Caco-2 (cell line): Measurements from ENCODE around the gene PSMC5. TPM values are rescaled to one million over a fixed set of nuclear protein-coding genes. Genes with fewer than 3 reads are reported as not detected.

ENCODE experiments used
- BruUV-seq: library from RNA; stranded (reverse); fragments of 400-500 nt; replicated peaks from 2 replicates; lab custom pipeline; 2021; lab: Mats Ljungman, UMichigan
- CTCF ChIA-PET: fragments of 300-600 bp; sonication (Branson Sonifier 250); formaldehyde crosslinking; loops from one replicate; lab custom pipeline; 2022; ENCODE audit warnings: antibody characterized with exemption; lab: Charles Lee
- POLR2A ChIA-PET: fragments of 300-600 bp; sonication (Branson Sonifier 250); formaldehyde crosslinking; loops from one replicate; lab custom pipeline; 2022; ENCODE audit warnings: antibody characterized with exemption; lab: Charles Lee
- DNase-seq, 2 experiments: peaks; one replicate each; pipeline versions ENCODE4 v3.0.0 to v3.0.0-alpha.2; 2020 to 2022
- H3K27me3 ChIP-seq: replicated peaks from 2 replicates; pipeline ENCODE4 v1.6.0; 2011; ENCODE audit warnings: low read length; ENCODE audit not compliant: control insufficient read depth, insufficient read depth
- H3K36me3 ChIP-seq: 2 replicates; pipeline ENCODE4 v1.5.1; 2011; ENCODE audit warnings: low read length; ENCODE audit not compliant: control insufficient read depth, insufficient read depth
- H3K4me1 ChIP-seq: fragments of 250-450 bp; sonication (Bioruptor Pico); 2 replicates; pipeline ENCODE4 v1.5.1; 2020; ENCODE audit warnings: mild to moderate bottlenecking
- H3K4me3 ChIP-seq: 2 replicates; pipeline ENCODE4 v1.5.1; 2011; ENCODE audit warnings: low read depth, mild to moderate bottlenecking, control low read depth, low read length
- H3K9me3 ChIP-seq: fragments of 250-450 bp; sonication (Bioruptor Pico); 2 replicates; pipeline ENCODE4 v1.5.1; 2020; ENCODE audit warnings: mild to moderate bottlenecking, moderate library complexity
- H3K27ac Mint-ChIP-seq: one replicate; pipeline ENCODE4 v1.8.0; 2022; ENCODE audit warnings: mixed read lengths; ENCODE audit not compliant: unreplicated experiment
- H3K27me3 Mint-ChIP-seq: one replicate; pipeline ENCODE4 v1.8.0; 2022; ENCODE audit warnings: mixed read lengths; ENCODE audit not compliant: insufficient read depth, unreplicated experiment
- H3K36me3 Mint-ChIP-seq: one replicate; pipeline ENCODE4 v1.8.0; 2022; ENCODE audit warnings: mild to moderate bottlenecking, mixed read lengths; ENCODE audit not compliant: insufficient read depth, unreplicated experiment
- H3K4me1 Mint-ChIP-seq: one replicate; pipeline ENCODE4 v1.8.0; 2022; ENCODE audit warnings: low read depth, mixed read lengths; ENCODE audit not compliant: unreplicated experiment
- H3K4me3 Mint-ChIP-seq: one replicate; pipeline ENCODE4 v1.8.0; 2022; ENCODE audit warnings: mild to moderate bottlenecking, moderate library complexity, mixed read lengths; ENCODE audit not compliant: unreplicated experiment
- H3K9me3 Mint-ChIP-seq: one replicate; pipeline ENCODE4 v1.8.0; 2022; ENCODE audit warnings: mixed read lengths; ENCODE audit not compliant: unreplicated experiment
- CTCF ChIP-seq, 2 experiments: fragments of 200-600 bp in 1 of 2; IDR thresholded peaks; 1 replicate in 1 of 2; 2 replicates in 1 of 2; pipeline versions ENCODE4 v1.5.1 to v1.8.0; 2011 to 2022; ENCODE audit warnings: antibody characterized with exemption in 1 of 2, control low read depth in 1 of 2, inconsistent platforms in 1 of 2, low read depth in 1 of 2, low read length in 1 of 2, mild to moderate bottlenecking in 1 of 2, moderate library complexity in 1 of 2; ENCODE audit not compliant: insufficient read depth in 1 of 2, severe bottlenecking in 1 of 2, unreplicated experiment in 1 of 2
- intact Hi-C: fragments of 100-400 bp; cut with micrococcal nuclease; formaldehyde crosslinking; loops from one replicate; pipeline ENCODE4 v1.10.0; 2022; ENCODE audit not compliant: unreplicated experiment
- total RNA-seq: library from RNA; stranded (reverse); gene quantifications from 2 replicates; pipeline ENCODE4 v1.2.3, GENCODE V29; 2022

PSMC5 gene
- total RNA-seq, 1 experiment from 2014 or later = 197 TPM

- peak overlapping the region; percentile 87 for H3K27ac Mint-ChIP-seq
- H3K36me3 Mint-ChIP-seq = peaks cover 42% of the 10 kb centered on the region
- no peaks in the 10 kb centered on the region for H3K9me3 Mint-ChIP-seq
- no peaks in the 10 kb centered on the region for H3K9me3 ChIP-seq
- ChIA-PET CTCF (interaction anchor here (0.7 to 1.4 kb wide), 5 partner anchors 12 to 109 kb away, joined by 3 to 7 read pairs (median 4); no protein-coding TSS in a partner anchor), POLR2A (interaction anchor here (0.5 to 1.0 kb wide), 5 partner anchors 11 to 300 kb away, joined by 3 to 4 read pairs (median 3); partner anchors contain the start of genes CCDC47 and DDX42)
- H3K36me3 ChIP-seq = peaks cover 7% of the 10 kb centered on the region
- peaks cover 15% of the 10 kb centered on the region for H3K4me1 ChIP-seq
- no peaks in the 10 kb centered on the region for H3K27me3 Mint-ChIP-seq
- H3K4me1 Mint-ChIP-seq = peaks cover 26% of the 10 kb centered on the region
- peak overlapping the region; percentile 99 for H3K4me3 Mint-ChIP-seq
- BruUV-seq = no TSS peak
- peak; percentile 49 to 57 for DNase-seq
- no peak for TF ChIP-seq CTCF (IDR thresholded peaks at IDR 0.05; ENCODE audit: insufficient read depth in 1 of 2, low read depth in 1 of 2, low read length in 1 of 2, severe bottlenecking in 1 of 2, unreplicated experiment in 1 of 2)
- H3K27me3 ChIP-seq = no peaks in the 10 kb centered on the region
- peak overlapping the region; percentile 95 for H3K4me3 ChIP-seq
- intact Hi-C loops = loop anchor here (1.0 to 10.0 kb wide), 3 partner anchors 14 to 217 kb away; partner anchors contain the start of genes DDX42, FTSJ3, MAP3K3 and PSMC5
Observed at GRCh38 chr17:63841350-63842172, 14.3 kb downstream of the PSMC5 start.

GRCh38 chr17:63842173-63842539 is 14.9 kb downstream of the PSMC5 start:
- intact Hi-C loops = loop anchor here (1.0 to 10.0 kb wide), 3 partner anchors 15 to 217 kb away; partner anchors contain the start of genes DDX42, FTSJ3, MAP3K3 and PSMC5
- DNase-seq = no peak
- Histone ChIP-seq H3K36me3 (peaks cover 5% of the 10 kb centered on the region), H3K9me3 (no peaks in the 10 kb centered on the region), H3K4me3 (peak overlapping the region; percentile 95), H3K27me3 (no peaks in the 10 kb centered on the region), H3K4me1 (peaks cover 15% of the 10 kb centered on the region)
- H3K27me3 Mint-ChIP-seq = no peaks in the 10 kb centered on the region
- no TSS peak for BruUV-seq
- peak overlapping the region; percentile 99 for H3K4me3 Mint-ChIP-seq
- peaks cover 26% of the 10 kb centered on the region for H3K4me1 Mint-ChIP-seq
- ChIA-PET POLR2A (interaction anchor here (0.9 kb wide), 1 partner anchor 69 kb away, joined by 4 read pairs; the partner anchor contains the start of genes CCDC47 and DDX42), CTCF (interaction anchor here (0.7 to 1.4 kb wide), 5 partner anchors 12 to 108 kb away, joined by 3 to 7 read pairs (median 4); no protein-coding TSS in a partner anchor)
- TF ChIP-seq CTCF (IDR thresholded peaks at IDR 0.05; ENCODE audit: insufficient read depth in 1 of 2, low read depth in 1 of 2, low read length in 1 of 2, severe bottlenecking in 1 of 2, unreplicated experiment in 1 of 2) = no peak
- peaks cover 36% of the 10 kb centered on the region for H3K36me3 Mint-ChIP-seq
- H3K27ac Mint-ChIP-seq = peak overlapping the region; percentile 87
- H3K9me3 Mint-ChIP-seq = no peaks in the 10 kb centered on the region
